ENCODE measurements around the gene NRF1. TPM values are rescaled to one million over a fixed set of nuclear protein-coding genes. Genes with fewer than 3 reads are reported as not detected.

The NRF1 gene
- total RNA-seq, 1 donor from 2014 or later: 19.3 TPM

DNA sequence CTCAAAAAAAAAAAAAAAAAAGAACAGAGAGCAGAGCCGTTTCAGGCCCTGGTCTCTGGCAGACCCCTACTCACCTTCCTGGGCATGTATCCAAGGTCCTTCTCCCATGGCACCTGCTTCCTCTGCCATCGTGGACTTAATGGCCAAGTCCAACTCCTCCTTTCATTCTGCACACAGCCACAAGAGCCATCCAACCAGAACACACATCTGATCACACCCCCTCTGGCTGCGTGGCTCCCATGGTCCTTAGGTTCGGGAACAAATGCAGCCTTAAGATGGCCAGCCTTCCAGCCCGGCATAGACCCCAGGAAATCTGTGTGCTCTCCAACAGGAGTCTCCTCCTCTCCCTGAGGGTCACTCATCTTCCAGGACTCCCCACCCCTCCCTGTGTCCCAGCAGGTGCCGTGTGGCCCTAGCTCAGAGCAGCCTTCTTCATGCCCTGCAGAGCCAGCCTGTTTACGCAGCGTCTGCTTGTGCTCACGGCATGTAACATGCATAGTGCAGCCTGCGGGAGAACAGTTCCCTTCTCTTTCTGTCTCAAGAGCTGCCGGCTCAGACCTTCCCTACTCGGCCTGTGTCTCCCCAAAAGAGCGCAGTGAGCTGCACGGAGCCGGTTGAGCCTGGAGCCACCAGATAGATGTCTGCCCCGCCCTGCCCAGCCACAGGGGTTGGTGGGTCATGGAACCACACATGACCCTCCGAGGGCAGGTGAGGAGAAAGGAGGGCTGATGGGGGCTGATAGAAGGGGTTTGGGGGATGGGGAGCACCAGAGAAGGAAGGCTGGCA, 157.3 kb downstream of the NRF1 start:
- H3K9me3 ChIP-seq: no peaks in the 10 kb centered on the region
- H3K27me3 ChIP-seq: no peaks in the 10 kb centered on the region
- TF ChIP-seq, protein P1, sequence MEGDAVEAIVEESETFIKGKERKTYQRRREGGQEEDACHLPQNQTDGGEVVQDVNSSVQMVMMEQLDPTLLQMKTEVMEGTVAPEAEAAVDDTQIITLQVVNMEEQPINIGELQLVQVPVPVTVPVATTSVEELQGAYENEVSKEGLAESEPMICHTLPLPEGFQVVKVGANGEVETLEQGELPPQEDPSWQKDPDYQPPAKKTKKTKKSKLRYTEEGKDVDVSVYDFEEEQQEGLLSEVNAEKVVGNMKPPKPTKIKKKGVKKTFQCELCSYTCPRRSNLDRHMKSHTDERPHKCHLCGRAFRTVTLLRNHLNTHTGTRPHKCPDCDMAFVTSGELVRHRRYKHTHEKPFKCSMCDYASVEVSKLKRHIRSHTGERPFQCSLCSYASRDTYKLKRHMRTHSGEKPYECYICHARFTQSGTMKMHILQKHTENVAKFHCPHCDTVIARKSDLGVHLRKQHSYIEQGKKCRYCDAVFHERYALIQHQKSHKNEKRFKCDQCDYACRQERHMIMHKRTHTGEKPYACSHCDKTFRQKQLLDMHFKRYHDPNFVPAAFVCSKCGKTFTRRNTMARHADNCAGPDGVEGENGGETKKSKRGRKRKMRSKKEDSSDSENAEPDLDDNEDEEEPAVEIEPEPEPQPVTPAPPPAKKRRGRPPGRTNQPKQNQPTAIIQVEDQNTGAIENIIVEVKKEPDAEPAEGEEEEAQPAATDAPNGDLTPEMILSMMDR (IDR thresholded peaks at IDR 0.05): no peak
- no peaks in the 10 kb centered on the region for H3K4me1 ChIP-seq
- H3K36me3 ChIP-seq: no peaks in the 10 kb centered on the region
- intact Hi-C loops (cut with DNase I): no loop called here
- no peak overlapping the region for H3K27ac ChIP-seq
- ATAC-seq (no peak), DNase-seq (no peak)
- H3K4me3 ChIP-seq: no peak overlapping the region

DNA sequence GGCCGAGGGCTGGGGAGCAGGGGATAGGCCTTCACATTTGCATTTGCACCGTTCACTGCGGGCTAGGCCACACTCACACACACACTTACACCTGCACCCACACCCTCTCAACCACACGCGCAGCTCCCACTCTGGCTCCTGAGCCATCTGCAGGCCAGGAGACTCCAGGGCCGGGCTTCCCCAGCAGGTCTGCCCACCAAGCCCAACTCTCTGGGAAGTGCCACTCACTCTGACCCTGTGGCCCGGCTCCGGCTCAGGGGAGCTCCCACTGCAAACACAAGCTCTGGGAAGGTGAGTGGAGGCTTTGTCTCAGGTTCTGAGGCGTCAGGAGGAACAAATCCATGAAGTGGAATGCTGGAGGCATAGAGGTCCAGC, 157.9 kb downstream of the NRF1 start:
- H3K4me1 ChIP-seq: no peaks in the 10 kb centered on the region
- ATAC-seq (no peak), DNase-seq (no peak)
- H3K4me3 ChIP-seq: no peak overlapping the region
- H3K27me3 ChIP-seq: no peaks in the 10 kb centered on the region
- no peaks in the 10 kb centered on the region for H3K36me3 ChIP-seq
- H3K27ac ChIP-seq: no peak overlapping the region
- TF ChIP-seq, protein P1 (IDR thresholded peaks at IDR 0.05): no peak
- intact Hi-C loops (cut with DNase I): no loop called here
- H3K9me3 ChIP-seq: no peaks in the 10 kb centered on the region

DNA sequence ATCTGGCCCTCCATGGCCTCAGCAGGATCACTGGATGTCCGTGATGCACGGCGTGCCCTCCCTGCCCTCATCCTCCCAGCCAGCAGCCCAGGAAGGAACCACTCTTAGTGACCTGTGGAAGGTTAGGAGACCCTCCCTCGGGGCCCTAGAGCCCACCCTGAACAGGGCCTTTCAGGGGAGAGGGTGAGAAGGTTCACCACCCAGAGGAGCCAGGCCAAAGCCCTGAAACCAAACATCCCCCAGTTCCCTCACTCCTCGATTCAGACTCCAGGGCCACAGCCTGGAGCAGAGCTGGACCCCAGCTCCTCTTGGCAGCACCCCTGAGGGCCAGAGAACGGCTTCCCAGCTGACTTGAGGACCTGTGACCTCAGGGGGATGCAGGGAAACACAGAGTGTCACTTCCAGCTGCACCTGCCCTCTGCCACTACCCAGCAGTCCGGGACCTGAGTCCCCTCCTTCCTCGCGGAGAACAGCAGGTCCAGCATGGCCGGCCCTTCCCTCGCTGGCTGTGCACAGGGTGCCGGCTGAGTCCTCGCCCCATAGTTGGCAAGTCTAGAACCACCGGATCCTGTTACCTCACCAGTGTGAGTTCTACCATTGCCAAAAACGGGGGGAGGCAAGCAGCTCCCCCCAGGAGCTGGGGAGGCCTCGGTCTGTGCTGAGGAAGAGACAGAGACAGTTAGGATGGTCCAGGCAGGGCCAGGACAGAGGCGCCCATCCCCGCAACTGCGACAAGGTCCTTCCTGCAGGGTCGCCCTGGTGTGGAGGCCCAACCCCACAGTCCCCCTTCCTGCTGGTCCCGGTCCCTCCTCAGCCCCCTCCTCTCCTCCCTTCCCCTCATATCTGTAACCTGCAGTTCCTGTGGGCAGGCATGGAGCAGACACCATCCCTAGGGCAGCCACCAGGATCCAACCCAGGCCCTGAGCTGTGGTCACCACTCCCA, 158.6 kb downstream of the NRF1 start:
- intact Hi-C loops (cut with DNase I): no loop called here
- ATAC-seq (no peak), DNase-seq (no peak)
- no peak overlapping the region for H3K27ac ChIP-seq
- H3K9me3 ChIP-seq: no peaks in the 10 kb centered on the region
- no peaks in the 10 kb centered on the region for H3K4me1 ChIP-seq
- TF ChIP-seq, protein P1 (IDR thresholded peaks at IDR 0.05): no peak
- H3K36me3 ChIP-seq: no peaks in the 10 kb centered on the region
- no peaks in the 10 kb centered on the region for H3K27me3 ChIP-seq
- no peak overlapping the region for H3K4me3 ChIP-seq

DNA sequence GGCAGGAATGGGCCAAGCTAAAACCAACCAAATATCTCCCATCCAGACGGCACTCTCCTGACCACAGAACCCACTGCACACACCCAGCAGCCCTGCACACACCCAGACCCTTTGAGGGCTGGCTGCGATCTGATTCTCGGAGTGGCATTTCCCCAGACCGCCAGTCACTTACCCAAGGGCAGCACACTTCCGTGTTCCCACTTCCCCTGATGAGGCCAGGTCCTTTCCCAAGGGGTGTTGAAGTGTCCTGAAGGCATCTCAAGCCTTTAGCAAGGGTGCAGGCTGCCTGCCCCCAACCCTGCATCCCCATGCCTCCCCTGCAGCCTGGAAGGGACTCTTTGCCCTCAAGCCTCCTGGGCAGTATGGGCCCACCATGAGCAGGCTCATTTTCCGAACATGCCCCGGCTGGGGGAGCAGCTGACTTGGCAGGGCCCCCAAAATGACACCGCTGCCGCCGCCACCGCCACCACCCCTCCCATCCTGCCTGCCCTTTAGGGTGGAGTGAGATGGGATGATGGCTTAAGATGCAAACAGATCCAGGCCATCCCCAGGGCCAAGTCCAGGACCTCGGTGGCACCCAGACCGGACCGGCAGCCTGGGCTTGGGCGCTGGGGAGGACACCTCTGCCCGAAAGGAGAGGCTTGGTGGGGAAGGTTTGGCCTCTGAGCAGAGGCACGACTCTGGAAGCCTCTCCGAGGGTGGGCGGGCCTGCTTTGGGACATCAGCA, 159.8 kb downstream of the NRF1 start:
- no peaks in the 10 kb centered on the region for H3K36me3 ChIP-seq
- H3K4me1 ChIP-seq: no peaks in the 10 kb centered on the region
- no peak overlapping the region for H3K27ac ChIP-seq
- DNase-seq (no peak), ATAC-seq (peak; percentile 57)
- peaks cover 5% of the 10 kb centered on the region for H3K27me3 ChIP-seq
- intact Hi-C loops (cut with DNase I): no loop called here
- no peak overlapping the region for H3K4me3 ChIP-seq
- TF ChIP-seq, protein P1 (IDR thresholded peaks at IDR 0.05): no peak
- no peaks in the 10 kb centered on the region for H3K9me3 ChIP-seq

DNA sequence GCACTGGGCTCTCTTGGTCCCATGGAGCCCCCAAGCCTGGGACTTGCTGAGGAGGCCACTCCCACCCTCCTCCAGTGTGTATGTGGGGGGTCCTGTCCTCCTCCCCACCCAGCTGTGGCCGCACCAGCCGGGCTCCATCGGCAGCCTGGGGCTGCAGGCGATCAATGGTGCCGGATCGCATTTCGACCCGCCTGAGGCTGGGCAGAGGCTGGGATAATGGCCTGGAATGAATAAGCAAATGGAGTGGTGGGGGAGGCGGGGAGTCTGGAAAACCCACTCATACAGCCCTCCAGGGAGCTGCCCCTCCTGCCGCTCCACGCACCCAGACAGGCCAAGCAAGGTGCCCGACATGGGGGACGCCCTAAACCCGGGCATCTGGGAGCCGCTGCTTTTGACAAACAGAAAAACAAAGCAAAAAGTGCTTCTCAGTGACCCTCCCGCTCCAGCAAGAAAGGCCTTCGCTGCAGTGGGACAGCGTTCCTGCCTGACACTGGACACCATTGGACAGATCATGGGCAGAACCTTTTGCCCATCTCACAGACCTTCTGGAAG, 160.5 kb downstream of the NRF1 start:
- no peak for ATAC-seq
- no peak for DNase-seq
- intact Hi-C loops (cut with DNase I): no loop called here
- Histone ChIP-seq H3K9me3 (no peaks in the 10 kb centered on the region), H3K4me3 (no peak overlapping the region), H3K27me3 (peaks cover 11% of the 10 kb centered on the region), H3K36me3 (no peaks in the 10 kb centered on the region), H3K4me1 (no peaks in the 10 kb centered on the region), H3K27ac (no peak overlapping the region)
- TF ChIP-seq, protein P1 (IDR thresholded peaks at IDR 0.05): no peak
